Neural progenitor cell (in vitro differentiated cells): ENCODE data around the gene PCSK5.

Experiments
- CTCF ChIP-seq: fragments of 200-600 bp; sonication (generic); IDR thresholded peaks from 2 replicates; pipeline ENCODE4 v1.5.1; 2017; ENCODE audit warnings: antibody characterized with exemption, mild to moderate bottlenecking
- EZH2phosphoT487 ChIP-seq: fragments of 200-600 bp; sonication (generic); IDR thresholded peaks from 2 replicates; pipeline ENCODE4 v1.6.1; 2017; ENCODE audit warnings: antibody characterized with exemption

- TF ChIP-seq CTCF (no peak), EZH2phosphoT487 (no peak)
These were observed 468.9 kb downstream of the PCSK5 start for GRCh38 chr9:76359365-76359764.
